ENCODE results near the gene SLC25A44. TPM values are rescaled to one million over a fixed set of nuclear protein-coding genes. Genes with fewer than 3 reads are reported as not detected.

SLC25A44 gene
- total RNA-seq, 1 donor from 2014 or later, result 20.4 TPM

- no peak for DNase-seq (ENCODE audit: low spot score, unreplicated experiment)
- Mint-ChIP-seq H3K27me3 (peaks cover 59% of the 10 kb centered on the region), H3K36me3 (ENCODE audit: insufficient read depth) (no peaks in the 10 kb centered on the region), H3K4me1 (ENCODE audit: low read depth) (peaks cover 7% of the 10 kb centered on the region), H3K27ac (no peak overlapping the region), H3K4me3 (ENCODE audit: low read depth) (no peak overlapping the region), H3K9me3 (ENCODE audit: low read depth) (no peaks in the 10 kb centered on the region)
- TF ChIP-seq CTCF (IDR thresholded peaks at IDR 0.05; ENCODE audit: unreplicated experiment), result no peak
Measured at GRCh38 chr1:156157966-156158365, 35.9 kb upstream of the SLC25A44 start.

- H3K27ac Mint-ChIP-seq, result no peak overlapping the region
- no peak for DNase-seq (ENCODE audit: low spot score, unreplicated experiment)
- H3K9me3 Mint-ChIP-seq (ENCODE audit: low read depth), result no peaks in the 10 kb centered on the region
- peak overlapping the region; percentile 62 for H3K4me3 Mint-ChIP-seq (ENCODE audit: low read depth)
- H3K27me3 Mint-ChIP-seq, result peaks cover 48% of the 10 kb centered on the region
- no peaks in the 10 kb centered on the region for H3K36me3 Mint-ChIP-seq (ENCODE audit: insufficient read depth)
- no peak for TF ChIP-seq CTCF (IDR thresholded peaks at IDR 0.05; ENCODE audit: unreplicated experiment)
- peaks cover 6% of the 10 kb centered on the region for H3K4me1 Mint-ChIP-seq (ENCODE audit: low read depth)
Measured at GRCh38 chr1:156160000-156160742, 33.7 kb upstream of the SLC25A44 start.

- Mint-ChIP-seq H3K4me3 (ENCODE audit: low read depth) (peak overlapping the region; percentile 62), H3K27ac (no peak overlapping the region), H3K27me3 (peaks cover 43% of the 10 kb centered on the region), H3K4me1 (ENCODE audit: low read depth) (peaks cover 6% of the 10 kb centered on the region), H3K36me3 (ENCODE audit: insufficient read depth) (no peaks in the 10 kb centered on the region), H3K9me3 (ENCODE audit: low read depth) (no peaks in the 10 kb centered on the region)
- DNase-seq (ENCODE audit: low spot score, unreplicated experiment), result peak; percentile 51
- no peak for TF ChIP-seq CTCF (IDR thresholded peaks at IDR 0.05; ENCODE audit: unreplicated experiment)
Measured at GRCh38 chr1:156160743-156161171, 33.1 kb upstream of the SLC25A44 start.

- H3K9me3 Mint-ChIP-seq (ENCODE audit: low read depth), result no peaks in the 10 kb centered on the region
- H3K4me3 Mint-ChIP-seq (ENCODE audit: low read depth), result no peak overlapping the region
- peaks cover 32% of the 10 kb centered on the region for H3K27me3 Mint-ChIP-seq
- DNase-seq (ENCODE audit: low spot score, unreplicated experiment), result no peak
- H3K4me1 Mint-ChIP-seq (ENCODE audit: low read depth), result peaks cover 6% of the 10 kb centered on the region
- H3K36me3 Mint-ChIP-seq (ENCODE audit: insufficient read depth), result peaks cover 1% of the 10 kb centered on the region
- no peak overlapping the region for H3K27ac Mint-ChIP-seq
- TF ChIP-seq CTCF (IDR thresholded peaks at IDR 0.05; ENCODE audit: unreplicated experiment), result no peak
Measured at GRCh38 chr1:156162430-156163037, 31.4 kb upstream of the SLC25A44 start.

GRCh38 chr1:156163712-156164111 is 30.2 kb upstream of the SLC25A44 start:
- Mint-ChIP-seq H3K36me3 (ENCODE audit: insufficient read depth) (peaks cover 2% of the 10 kb centered on the region), H3K27ac (no peak overlapping the region), H3K4me1 (ENCODE audit: low read depth) (peaks cover 6% of the 10 kb centered on the region), H3K9me3 (ENCODE audit: low read depth) (no peaks in the 10 kb centered on the region), H3K4me3 (ENCODE audit: low read depth) (no peak overlapping the region), H3K27me3 (peaks cover 23% of the 10 kb centered on the region)
- no peak for TF ChIP-seq CTCF (IDR thresholded peaks at IDR 0.05; ENCODE audit: unreplicated experiment)
- DNase-seq (ENCODE audit: low spot score, unreplicated experiment), result no peak

Measured in progenitor cell of endocrine pancreas (in vitro differentiated cells).